HepG2 (cell line): Measurements from ENCODE around the gene SPTB. TPM values are rescaled to one million over a fixed set of nuclear protein-coding genes. Genes with fewer than 3 reads are reported as not detected.

Experiments
- ATAC-seq: fragments of 200-7000 bp; cut with Tn5 transposase; 3 replicates; pipeline ENCODE4 v1.9.1; 2020; ENCODE audit warnings: mild to moderate bottlenecking, moderate library complexity
- BruUV-seq: library from RNA; stranded (reverse); fragments of 400-500 nt; replicated peaks from 2 replicates; lab custom pipeline; 2021; lab: Mats Ljungman, UMichigan
- CTCF ChIA-PET: fragments of 300-600 bp; formaldehyde crosslinking; extraction: SDS; loops from one replicate; lab custom pipeline; 2021; ENCODE audit warnings: low total read pairs, inconsistent platforms, low intra/inter-chr PET ratio; lab: Yijun Ruan, JAX
- POLR2A ChIA-PET: fragments of 350-600 bp; sonication (Branson Sonifier 250); formaldehyde crosslinking; loops from one replicate; lab custom pipeline; 2020; ENCODE audit warnings: antibody characterized with exemption, inconsistent platforms; lab: Yijun Ruan, JAX
- DNase-seq: peaks from one replicate; pipeline ENCODE4 v3.0.0-alpha.2; 2015; ENCODE audit warnings: low spot score
- FAIRE-seq: peaks from 3 replicates; lab custom pipeline; 2011; peaks lifted over from hg19 to GRCh38; lab: Jason Lieb, UNC
- H2AFZ ChIP-seq: one replicate; pipeline ENCODE4 v1.6.1; 2011; ENCODE audit warnings: low read length, inconsistent platforms
- H3K27ac ChIP-seq: fragments of 300-600 bp; 3 replicates; pipeline ENCODE4 v1.8.0; 2011; ENCODE audit warnings: mixed run types, mild to moderate bottlenecking, mixed read lengths, low read length, inconsistent platforms; ENCODE audit not compliant: insufficient read depth; ENCODE audit errors: extremely low read length
- H3K27me3 ChIP-seq, 2 experiments: fragments of 200-600 bp in 1 of 2; 2 replicates in 1 of 2; 3 replicates in 1 of 2; pipeline versions ENCODE4 v1.6.0 to v1.8.0; 2011; ENCODE audit warnings: low read length in 2 of 2, mild to moderate bottlenecking in 2 of 2, moderate library complexity in 2 of 2, inconsistent platforms in 1 of 2; ENCODE audit not compliant: insufficient read depth in 2 of 2, control insufficient read depth in 1 of 2
- H3K36me3 ChIP-seq, 2 experiments: fragments of 200-600 bp in 1 of 2; replicated peaks in 1 of 2; 2 replicates in 1 of 2; 3 replicates in 1 of 2; pipeline versions ENCODE4 v1.5.1 to v1.8.0; 2011; ENCODE audit warnings: low read length in 2 of 2, inconsistent platforms in 1 of 2; ENCODE audit not compliant: insufficient read depth in 2 of 2, control insufficient read depth in 1 of 2
- H3K4me1 ChIP-seq: 2 replicates; pipeline ENCODE4 v1.5.1; 2012; ENCODE audit warnings: low read length, inconsistent platforms; ENCODE audit not compliant: insufficient read depth
- H3K4me2 ChIP-seq: 2 replicates; pipeline ENCODE4 v1.6.0; 2011; ENCODE audit warnings: low read depth, low read length, inconsistent platforms
- H3K4me3 ChIP-seq, 3 experiments: fragments of 200-600 bp in 1 of 3; sonication (generic), shearing (Covaris generic) in 1 of 3; replicated peaks in 1 of 3; 2 replicates each; pipeline ENCODE4 v1.5.1; 2011 to 2016; ENCODE audit warnings: low read length in 3 of 3, inconsistent platforms in 2 of 3, low read depth in 2 of 3, mild to moderate bottlenecking in 2 of 3, control low read depth in 1 of 3, mixed read lengths in 1 of 3; ENCODE audit not compliant: insufficient read depth in 1 of 3
- H3K79me2 ChIP-seq: one replicate; pipeline ENCODE4 v1.6.1; 2011; ENCODE audit warnings: low read length, inconsistent platforms; ENCODE audit not compliant: insufficient read depth
- H3K9ac ChIP-seq: 2 replicates; pipeline ENCODE4 v1.6.0; 2011; ENCODE audit warnings: mild to moderate bottlenecking, low read depth, low read length, inconsistent platforms; ENCODE audit not compliant: insufficient read depth
- H3K9me3 ChIP-seq: 2 replicates; pipeline ENCODE4 v1.5.1; 2012; ENCODE audit warnings: mild to moderate bottlenecking, low read length
- H4K20me1 ChIP-seq: 2 replicates; pipeline ENCODE4 v1.6.0; 2011; ENCODE audit warnings: inconsistent platforms, mild to moderate bottlenecking, low read length, moderate library complexity; ENCODE audit not compliant: insufficient read depth
- AHDC1 ChIP-seq: sonication (generic); formaldehyde crosslinking; IDR thresholded peaks from 2 replicates; pipeline ENCODE4 v1.5.1; 2020; ENCODE audit warnings: mild to moderate bottlenecking, missing genetic modification reagents, borderline replicate concordance
- ARHGAP35 ChIP-seq: sonication (generic); formaldehyde crosslinking; IDR thresholded peaks from 2 replicates; pipeline ENCODE4 v1.9.0; 2022; ENCODE audit warnings: mild to moderate bottlenecking, inconsistent platforms, moderate library complexity, missing genetic modification reagents, borderline replicate concordance
- BRCA1 ChIP-seq: sonication (generic); formaldehyde crosslinking; IDR thresholded peaks from 2 replicates; pipeline ENCODE4 v1.4.0; 2020; ENCODE audit warnings: missing genetic modification reagents
- CCAR2 ChIP-seq: fragments of 200-400 bp; formaldehyde crosslinking; optimal IDR thresholded peaks from 2 replicates; pipeline ENCODE3; 2018; ENCODE audit warnings: low read depth, mild to moderate bottlenecking, low read length, moderate library complexity
- CREM ChIP-seq, 2 experiments: sonication (generic) in 1 of 2; formaldehyde crosslinking in 1 of 2; IDR thresholded peaks; 2 replicates each; pipeline versions ENCODE4 v1.4.0 to v1.6.1; 2016 to 2020; ENCODE audit warnings: antibody characterized with exemption in 1 of 2, mild to moderate bottlenecking in 1 of 2, missing genetic modification reagents in 1 of 2
- HDAC2 ChIP-seq: sonication (generic); formaldehyde crosslinking; IDR thresholded peaks from 2 replicates; pipeline ENCODE4 v1.4.0; 2020; ENCODE audit warnings: missing genetic modification reagents
- HNRNPL ChIP-seq: fragments of 200-400 bp; formaldehyde crosslinking; IDR thresholded peaks from 2 replicates; pipeline ENCODE4 v1.6.1; 2017; ENCODE audit warnings: mild to moderate bottlenecking, low read depth, low read length
- POLR2AphosphoS2 ChIP-seq: IDR thresholded peaks from 2 replicates; pipeline ENCODE4 v1.6.1; 2011; ENCODE audit warnings: low read depth, low read length, improper control_type of control experiment
- SALL2 ChIP-seq: sonication (generic); formaldehyde crosslinking; IDR thresholded peaks from 2 replicates; pipeline ENCODE4 v1.8.1; 2023; ENCODE audit warnings: mild to moderate bottlenecking, missing genetic modification reagents, inconsistent platforms
- ZBTB1 ChIP-seq: sonication (generic); formaldehyde crosslinking; IDR thresholded peaks from 2 replicates; pipeline ENCODE4 v1.4.0; 2020; ENCODE audit warnings: missing genetic modification reagents, borderline replicate concordance
- ZEB1 ChIP-seq: IDR thresholded peaks from 2 replicates; pipeline ENCODE4 v1.6.1; 2012; ENCODE audit warnings: mild to moderate bottlenecking, low read depth, inconsistent platforms; ENCODE audit not compliant: insufficient replicate concordance
- ZNF3 ChIP-seq: IDR thresholded peaks from 2 replicates; pipeline ENCODE4 v1.7.0; 2017; ENCODE audit warnings: inconsistent platforms
- ZNF547 ChIP-seq: sonication (generic); formaldehyde crosslinking; IDR thresholded peaks from 2 replicates; pipeline ENCODE4 v1.5.1; 2020; ENCODE audit warnings: mild to moderate bottlenecking, missing genetic modification reagents
- ZNF552 ChIP-seq: sonication (generic); formaldehyde crosslinking; IDR thresholded peaks from 2 replicates; pipeline ENCODE4 v1.9.0; 2022; ENCODE audit warnings: missing genetic modification reagents, mild to moderate bottlenecking, borderline replicate concordance
- ZNF589 ChIP-seq: sonication (generic); formaldehyde crosslinking; conservative IDR thresholded peaks from 2 replicates; pipeline ENCODE4 v1.8.0; 2022; ENCODE audit warnings: mild to moderate bottlenecking, moderate library complexity, missing genetic modification reagents
- WGBS: methylation state at CpG from one replicate; pipeline ENCODE4 v1.1.6; 2017; ENCODE audit warnings: low lambda C conversion rate; 5-methylcytosine and 5-hydroxymethylcytosine counted together
- in situ Hi-C: cut with HindIII; loops from 2 replicates; pipeline ENCODE4 v1.10.0; 2017; ENCODE audit warnings: low pct_unique_long_range_greater_than_20kb; ENCODE audit not compliant: extremely low pct_ligation_motif_present
- intact Hi-C: fragments of 100-400 bp; cut with micrococcal nuclease; formaldehyde crosslinking; loops from one replicate; pipeline ENCODE4 v1.10.0; 2022; ENCODE audit not compliant: unreplicated experiment
- polyA plus RNA-seq, 8 experiments: library from polyadenylated mRNA; depleted of rRNA in 3 of 8; stranded (reverse) in 7 of 8; unstranded in 1 of 8; fragments of >200 nt; fragmentation: Illumina TruSeq in 4 of 8; extraction: Trizol in 4 of 8; gene quantifications; 2 replicates each; pipeline versions ENCODE4 v1.2.1 to v1.2.3, GENCODE V29; 2011 to 2016; ENCODE audit warnings: low read depth in 4 of 8, missing spikeins in 1 of 8, mixed read lengths in 1 of 8; ENCODE audit not compliant: insufficient read depth in 1 of 8
- total RNA-seq, 5 experiments: library from RNA; depleted of rRNA; stranded (reverse); fragments of >200 nt; fragmentation: Illumina TruSeq; extraction: Trizol; gene quantifications; 2 replicates each; pipeline ENCODE4 v1.2.3, GENCODE V29; 2016; ENCODE audit warnings: low read depth in 1 of 5
- TF ChIP-seq, protein P1 (sequence below): sonication (generic); formaldehyde crosslinking; IDR thresholded peaks from 2 replicates; pipeline ENCODE4 v1.4.0; 2020; ENCODE audit warnings: missing genetic modification reagents

The SPTB gene
- total and polyA plus RNA-seq, 2 of the 13 experiments (the other 11 are each of a cell fraction or from before 2014, with no cell fraction given), result 0.01 to 0.02 TPM

GRCh38 chr14:64830961-64831360, 48.7 kb downstream of the SPTB start:
- FAIRE-seq (no peak), ATAC-seq (no peak), DNase-seq (no peak)
- H3K36me3 ChIP-seq, result no peaks in the 10 kb centered on the region
- H3K4me2 ChIP-seq, result no peak overlapping the region
- ChIA-PET POLR2A (no interaction called here), CTCF (no interaction called here)
- WGBS, result 80% methylated on average over 1 of the region's 1 CpG
- no peak overlapping the region for H3K27ac ChIP-seq
- peaks cover 6 to 18% of the 10 kb centered on the region in 2 experiments; a peak in 3 of 5 replicates for H3K27me3 ChIP-seq
- in situ Hi-C loops (no loop called here), intact Hi-C loops (no loop called here)
- no peak overlapping the region for H3K4me3 ChIP-seq
- H3K79me2 ChIP-seq, result no peaks in the 10 kb centered on the region
- BruUV-seq, result no TSS peak
- H2AFZ ChIP-seq, result no peak overlapping the region
- no peak overlapping the region for H3K9ac ChIP-seq
- H3K4me1 ChIP-seq, result peaks cover 5% of the 10 kb centered on the region; the same call in 1 of the 2 replicates
- no peak for TF ChIP-seq BRCA1
- no peak for TF ChIP-seq ZNF3 (CRISPR knock-in tag)
- no peak for TF ChIP-seq ZNF552 (CRISPR knock-in tag)
- no peak for TF ChIP-seq AHDC1
- TF ChIP-seq ARHGAP35, result no peak
- TF ChIP-seq, protein P1, sequence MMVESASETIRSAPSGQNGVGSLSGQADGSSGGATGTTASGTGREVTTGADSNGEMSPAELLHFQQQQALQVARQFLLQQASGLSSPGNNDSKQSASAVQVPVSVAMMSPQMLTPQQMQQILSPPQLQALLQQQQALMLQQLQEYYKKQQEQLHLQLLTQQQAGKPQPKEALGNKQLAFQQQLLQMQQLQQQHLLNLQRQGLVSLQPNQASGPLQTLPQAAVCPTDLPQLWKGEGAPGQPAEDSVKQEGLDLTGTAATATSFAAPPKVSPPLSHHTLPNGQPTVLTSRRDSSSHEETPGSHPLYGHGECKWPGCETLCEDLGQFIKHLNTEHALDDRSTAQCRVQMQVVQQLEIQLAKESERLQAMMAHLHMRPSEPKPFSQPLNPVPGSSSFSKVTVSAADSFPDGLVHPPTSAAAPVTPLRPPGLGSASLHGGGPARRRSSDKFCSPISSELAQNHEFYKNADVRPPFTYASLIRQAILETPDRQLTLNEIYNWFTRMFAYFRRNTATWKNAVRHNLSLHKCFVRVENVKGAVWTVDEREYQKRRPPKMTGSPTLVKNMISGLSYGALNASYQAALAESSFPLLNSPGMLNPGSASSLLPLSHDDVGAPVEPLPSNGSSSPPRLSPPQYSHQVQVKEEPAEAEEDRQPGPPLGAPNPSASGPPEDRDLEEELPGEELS (CRISPR knock-in tag), result no peak
- no peak for TF ChIP-seq HNRNPL
- TF ChIP-seq ZBTB1 (CRISPR knock-in tag), result no peak
- TF ChIP-seq SALL2 (CRISPR knock-in tag), result no peak
- no peak for TF ChIP-seq ZEB1
- no peak for TF ChIP-seq CREM (IDR thresholded peaks at IDR 0.05)
- no peak for TF ChIP-seq CREM (CRISPR knock-in tag; IDR thresholded peaks at IDR 0.05)
- no peak for TF ChIP-seq CCAR2
- no peak for TF ChIP-seq POLR2AphosphoS2
- TF ChIP-seq ZNF547 (CRISPR knock-in tag), result no peak
- TF ChIP-seq HDAC2 (CRISPR knock-in tag), result no peak
- no peak for TF ChIP-seq ZNF589 (CRISPR knock-in tag)
- no peaks in the 10 kb centered on the region for H4K20me1 ChIP-seq
- no peaks in the 10 kb centered on the region for H3K9me3 ChIP-seq
